ENCODE data around the gene TEAD1.

DNA sequence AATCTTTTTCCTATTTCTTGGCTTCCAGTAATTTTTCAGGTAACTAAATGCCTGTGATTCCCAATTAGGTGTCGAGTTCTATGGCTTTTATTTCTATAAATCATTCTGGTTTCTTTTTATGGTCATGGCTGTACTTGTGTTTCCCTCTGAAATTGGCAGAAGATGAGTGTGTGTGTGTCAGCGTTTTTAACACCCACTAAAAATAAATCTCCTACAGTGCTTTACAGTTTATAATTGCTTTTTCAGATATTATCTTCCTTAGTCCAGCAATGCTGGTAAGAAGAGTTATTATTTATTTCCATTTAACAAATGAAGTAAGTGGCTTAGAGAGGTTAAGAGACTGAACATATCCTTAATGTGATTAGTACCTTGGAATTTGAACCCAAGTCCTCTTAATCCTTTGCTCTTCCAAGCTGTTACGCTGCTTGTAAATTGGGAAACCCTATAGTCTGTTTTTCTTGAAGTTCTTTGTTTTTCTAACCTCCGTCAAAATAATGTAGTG, 125.2 kb downstream of the TEAD1 start:
- TF ChIP-seq, protein P1, sequence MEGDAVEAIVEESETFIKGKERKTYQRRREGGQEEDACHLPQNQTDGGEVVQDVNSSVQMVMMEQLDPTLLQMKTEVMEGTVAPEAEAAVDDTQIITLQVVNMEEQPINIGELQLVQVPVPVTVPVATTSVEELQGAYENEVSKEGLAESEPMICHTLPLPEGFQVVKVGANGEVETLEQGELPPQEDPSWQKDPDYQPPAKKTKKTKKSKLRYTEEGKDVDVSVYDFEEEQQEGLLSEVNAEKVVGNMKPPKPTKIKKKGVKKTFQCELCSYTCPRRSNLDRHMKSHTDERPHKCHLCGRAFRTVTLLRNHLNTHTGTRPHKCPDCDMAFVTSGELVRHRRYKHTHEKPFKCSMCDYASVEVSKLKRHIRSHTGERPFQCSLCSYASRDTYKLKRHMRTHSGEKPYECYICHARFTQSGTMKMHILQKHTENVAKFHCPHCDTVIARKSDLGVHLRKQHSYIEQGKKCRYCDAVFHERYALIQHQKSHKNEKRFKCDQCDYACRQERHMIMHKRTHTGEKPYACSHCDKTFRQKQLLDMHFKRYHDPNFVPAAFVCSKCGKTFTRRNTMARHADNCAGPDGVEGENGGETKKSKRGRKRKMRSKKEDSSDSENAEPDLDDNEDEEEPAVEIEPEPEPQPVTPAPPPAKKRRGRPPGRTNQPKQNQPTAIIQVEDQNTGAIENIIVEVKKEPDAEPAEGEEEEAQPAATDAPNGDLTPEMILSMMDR (IDR thresholded peaks at IDR 0.05), result no peak
- TF ChIP-seq POLR2AphosphoS5 (IDR thresholded peaks at IDR 0.05), result no peak
